Measurements from ENCODE around the gene IL20RB. TPM values are rescaled to one million over a fixed set of nuclear protein-coding genes. Genes with fewer than 3 reads are reported as not detected.
A peak's percentile ranks its signal among the peaks of the same experiment; 100 is the strongest.

The IL20RB gene
- total RNA-seq, 1 donor from 2014 or later, result 1.8 TPM

- H3K4me3 ChIP-seq, result no peak overlapping the region
- ATAC-seq (peak in 1 of 2 donors; percentile 37), DNase-seq (no peak)
These were observed 3.5 kb upstream of the IL20RB start for GRCh38 chr3:136954251-136954650.

GRCh38 chr3:136954980-136955780 lies 2.6 kb upstream of the IL20RB start:
- no peak overlapping the region for H3K4me3 ChIP-seq
- ATAC-seq (no peak), DNase-seq (no peak)
- H3K27me3 ChIP-seq (ENCODE audit: low read depth), result no peaks in the 10 kb centered on the region
- H3K4me1 ChIP-seq, result peaks cover 24% of the 10 kb centered on the region
- H3K9me3 ChIP-seq, result no peaks in the 10 kb centered on the region
- TF ChIP-seq CTCF (IDR thresholded peaks at IDR 0.05), result no peak
- no peaks in the 10 kb centered on the region for H3K36me3 ChIP-seq
- intact Hi-C loops (cut with DNase I), result no loop called here
- H3K27ac ChIP-seq, result no peak overlapping the region

More at GRCh38 chr3:136954251-136954650, 3.5 kb upstream of the IL20RB start:
- no peaks in the 10 kb centered on the region for H3K9me3 ChIP-seq
- H3K4me1 ChIP-seq, result peaks cover 34% of the 10 kb centered on the region
- no peak for TF ChIP-seq CTCF (IDR thresholded peaks at IDR 0.05)
- H3K36me3 ChIP-seq, result no peaks in the 10 kb centered on the region
- no peak overlapping the region for H3K27ac ChIP-seq
- no peaks in the 10 kb centered on the region for H3K27me3 ChIP-seq (ENCODE audit: low read depth)
- intact Hi-C loops (cut with DNase I), result no loop called here

GRCh38 chr3:136955813-136956212 lies 2.0 kb upstream of the IL20RB start:
- no peak overlapping the region for H3K27ac ChIP-seq
- no peaks in the 10 kb centered on the region for H3K27me3 ChIP-seq (ENCODE audit: low read depth)
- intact Hi-C loops (cut with DNase I), result no loop called here
- no peak for TF ChIP-seq CTCF (IDR thresholded peaks at IDR 0.05)
- H3K4me1 ChIP-seq, result peaks cover 23% of the 10 kb centered on the region
- ATAC-seq (peak; percentile 48 to 51), DNase-seq (no peak)
- H3K4me3 ChIP-seq, result no peak overlapping the region
- no peaks in the 10 kb centered on the region for H3K36me3 ChIP-seq
- no peaks in the 10 kb centered on the region for H3K9me3 ChIP-seq

GRCh38 chr3:136956971-136957370 lies 812 bp upstream of the IL20RB start:
- no peaks in the 10 kb centered on the region for H3K36me3 ChIP-seq
- no peak for ATAC-seq
- H3K4me1 ChIP-seq, result peaks cover 23% of the 10 kb centered on the region
- TF ChIP-seq CTCF (IDR thresholded peaks at IDR 0.05), result no peak
- intact Hi-C loops (cut with DNase I), result no loop called here
- no peak for DNase-seq
- no peaks in the 10 kb centered on the region for H3K9me3 ChIP-seq
- H3K27ac ChIP-seq, result no peak overlapping the region
- H3K27me3 ChIP-seq (ENCODE audit: low read depth), result no peaks in the 10 kb centered on the region
- no peak overlapping the region for H3K4me3 ChIP-seq

GRCh38 chr3:136958939-136959338 lies 1.2 kb downstream of the IL20RB start:
- intact Hi-C loops (cut with DNase I), result no loop called here
- TF ChIP-seq CTCF (IDR thresholded peaks at IDR 0.05), result no peak
- H3K4me3 ChIP-seq, result no peak overlapping the region
- ATAC-seq (no peak), DNase-seq (no peak)
- H3K36me3 ChIP-seq, result no peaks in the 10 kb centered on the region
- peaks cover 23% of the 10 kb centered on the region for H3K4me1 ChIP-seq
- H3K27me3 ChIP-seq (ENCODE audit: low read depth), result no peaks in the 10 kb centered on the region
- H3K9me3 ChIP-seq, result no peaks in the 10 kb centered on the region
- H3K27ac ChIP-seq, result no peak overlapping the region
